Neural cell (in vitro differentiated cells): ENCODE data around the gene OMG. TPM values are rescaled to one million over a fixed set of nuclear protein-coding genes. Genes with fewer than 3 reads are reported as not detected.
"Not testable (repeated sequence)": the region's sequence is repeated elsewhere in the genome, so short reads cannot be mapped to it uniquely, and the experiment has no call there.

Source experiments
- H2AFZ ChIP-seq: fragments of 200-600, 300-800 bp; sonication (generic), shearing (Covaris generic); 2 replicates; pipeline ENCODE4 v1.6.0; 2014; ENCODE audit warnings: low read depth, mild to moderate bottlenecking, antibody characterized with exemption, low read length, moderate library complexity
- H3F3A ChIP-seq: fragments of 200-600 bp; shearing (Covaris generic); 2 replicates; pipeline ENCODE4 v1.6.1; 2016; ENCODE audit warnings: mild to moderate bottlenecking, moderate library complexity, mixed read lengths, antibody characterized with exemption, low read length; ENCODE audit not compliant: insufficient read depth, poor library complexity, severe bottlenecking
- H3K27ac ChIP-seq: fragments of 200-600, 300-800 bp; sonication (generic), shearing (Covaris generic); 2 replicates; pipeline ENCODE4 v1.5.1; 2014; ENCODE audit warnings: mild to moderate bottlenecking, low read length, moderate library complexity
- H3K27me3 ChIP-seq: fragments of 300-800, 200-600 bp; sonication (generic), shearing (Covaris generic); 2 replicates; pipeline ENCODE4 v1.6.0; 2014; ENCODE audit warnings: mild to moderate bottlenecking, low read depth, low read length, moderate library complexity; ENCODE audit not compliant: insufficient read depth
- H3K36me3 ChIP-seq: fragments of 300-800, 200-600 bp; sonication (generic), shearing (Covaris generic); 2 replicates; pipeline ENCODE4 v1.5.1; 2014; ENCODE audit warnings: mild to moderate bottlenecking, antibody characterized with exemption, low read length, moderate library complexity; ENCODE audit not compliant: insufficient read depth
- H3K4me2 ChIP-seq: fragments of 300-800, 200-600 bp; sonication (generic), shearing (Covaris generic); 2 replicates; pipeline ENCODE4 v1.6.0; 2014; ENCODE audit warnings: mild to moderate bottlenecking, low read length
- H3K4me3 ChIP-seq: fragments of 300-800, 200-600 bp; sonication (generic), shearing (Covaris generic); 2 replicates; pipeline ENCODE4 v1.5.1; 2014; ENCODE audit warnings: mild to moderate bottlenecking, low read length, moderate library complexity
- H3K79me2 ChIP-seq: fragments of 200-600 bp; shearing (Covaris generic); replicated peaks from 2 replicates; pipeline ENCODE4 v1.6.0; 2014; ENCODE audit warnings: mild to moderate bottlenecking, low read length, moderate library complexity; ENCODE audit not compliant: insufficient read depth
- H3K9ac ChIP-seq: fragments of 300-800, 200-600 bp; sonication (generic), shearing (Covaris generic); 2 replicates; pipeline ENCODE4 v1.6.1; 2016; ENCODE audit warnings: mild to moderate bottlenecking, low read length, mixed read lengths
- H3K9me2 ChIP-seq: fragments of 200-600 bp; shearing (Covaris generic); 2 replicates; pipeline ENCODE4 v1.6.1; 2016; ENCODE audit warnings: mild to moderate bottlenecking, low read length, mixed read lengths; ENCODE audit not compliant: insufficient read depth
- H3K9me3 ChIP-seq: fragments of 200-600, 300-800 bp; sonication (generic), shearing (Covaris generic); 2 replicates; pipeline ENCODE4 v1.6.1; 2016; ENCODE audit warnings: mild to moderate bottlenecking, mixed run types, low read length, moderate library complexity, mixed read lengths
- H4K20me1 ChIP-seq: fragments of 200-600 bp; shearing (Covaris generic); 2 replicates; pipeline ENCODE4 v1.6.1; 2016; ENCODE audit warnings: mild to moderate bottlenecking, mixed run types; ENCODE audit not compliant: insufficient read depth
- CTCF ChIP-seq: fragments of 450-650 bp; IDR thresholded peaks from 2 replicates; pipeline ENCODE4 v1.5.1; 2014; ENCODE audit warnings: antibody characterized with exemption, mild to moderate bottlenecking, moderate library complexity; ENCODE audit not compliant: poor library complexity, severe bottlenecking
- EP300 ChIP-seq: fragments of 450-650 bp; conservative IDR thresholded peaks from 2 replicates; pipeline ENCODE4 v1.6.1; 2014; ENCODE audit warnings: antibody characterized with exemption, mild to moderate bottlenecking, moderate library complexity; ENCODE audit not compliant: poor library complexity, severe bottlenecking
- EZH2 ChIP-seq: fragments of 200-600, 300-800 bp; shearing (Covaris generic), sonication (generic); IDR thresholded peaks from 2 replicates; pipeline ENCODE4 v1.6.1; 2014; ENCODE audit warnings: antibody characterized with exemption, low read length, borderline replicate concordance, mild to moderate bottlenecking; ENCODE audit not compliant: insufficient read depth, poor library complexity, severe bottlenecking
- MXI1 ChIP-seq: fragments of 450-650 bp; conservative IDR thresholded peaks from 2 replicates; pipeline ENCODE4 v1.6.1; 2014; ENCODE audit warnings: antibody characterized with exemption, mild to moderate bottlenecking; ENCODE audit not compliant: poor library complexity, severe bottlenecking
- POLR2AphosphoS5 ChIP-seq: IDR thresholded peaks from 2 replicates; pipeline ENCODE4 v1.6.1; 2012
- RAD21 ChIP-seq: fragments of 450-650 bp; conservative IDR thresholded peaks from 2 replicates; pipeline ENCODE4 v1.6.1; 2014; ENCODE audit warnings: antibody characterized with exemption, mild to moderate bottlenecking, moderate library complexity
- REST ChIP-seq: IDR thresholded peaks from 2 replicates; pipeline ENCODE4 v1.6.1; 2012; ENCODE audit warnings: borderline replicate concordance
- SMC3 ChIP-seq: fragments of 450-650 bp; conservative IDR thresholded peaks from 2 replicates; pipeline ENCODE4 v1.6.1; 2014; ENCODE audit warnings: antibody characterized with exemption, mild to moderate bottlenecking, moderate library complexity; ENCODE audit not compliant: poor library complexity
- TAF1 ChIP-seq: IDR thresholded peaks from 2 replicates; pipeline ENCODE4 v1.6.1; 2012; ENCODE audit warnings: low read depth
- polyA plus RNA-seq: library from polyadenylated mRNA; depleted of rRNA; stranded (reverse); fragments of >200 nt; gene quantifications from 2 replicates; pipeline ENCODE4 v1.2.3, GENCODE V29; 2014

Gene OMG
- polyA plus RNA-seq, 1 donor from 2014 or later, result not detected

DNA sequence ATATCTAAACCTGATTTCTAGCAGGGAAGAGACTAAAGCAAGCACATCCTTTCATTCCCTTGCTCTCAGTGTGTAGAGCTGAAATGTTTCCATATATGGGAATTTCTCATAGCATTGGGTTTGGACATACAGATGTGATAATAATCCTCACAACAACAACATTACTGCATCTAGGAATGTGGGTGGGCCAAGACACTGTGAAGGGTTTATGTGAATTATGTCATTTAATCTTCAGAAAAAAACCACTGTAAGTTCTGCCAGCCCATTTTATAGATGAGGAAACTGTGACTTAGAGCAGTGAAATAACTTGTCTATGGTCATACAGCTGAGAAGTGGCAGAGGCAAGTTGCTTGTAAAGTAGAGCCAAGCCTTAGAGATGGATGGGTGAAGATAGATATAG is 5.2 kb downstream of the OMG start:
- no peak overlapping the region for H3K27ac ChIP-seq
- no peaks in the 10 kb centered on the region for H3K79me2 ChIP-seq
- TF ChIP-seq EZH2 (no peak), MXI1 (no peak), POLR2AphosphoS5 (no peak), SMC3 (no peak), CTCF (no peak), RAD21 (no peak), TAF1 (no peak), EP300 (no peak), REST (no peak)

GRCh38 chr17:31289790-31290189 is 7.2 kb downstream of the OMG start:
- Histone ChIP-seq H3K27ac (no peak overlapping the region), H3K9me2 (no peaks in the 10 kb centered on the region), H3K4me3 (no peak overlapping the region), H2AFZ (no peak overlapping the region), H3K36me3 (no peaks in the 10 kb centered on the region), H3K9ac (no peak overlapping the region), H3K27me3 (no peaks in the 10 kb centered on the region), H3K9me3 (no peaks in the 10 kb centered on the region), H3K79me2 (no peaks in the 10 kb centered on the region), H3K4me2 (no peak overlapping the region), H4K20me1 (no peaks in the 10 kb centered on the region), H3F3A (no peaks in the 10 kb centered on the region)
- TF ChIP-seq EZH2 (no peak), SMC3 (no peak), CTCF (no peak), MXI1 (no peak), TAF1 (no peak), RAD21 (no peak), EP300 (no peak), REST (no peak), POLR2AphosphoS5 (no peak)

More for the DNA sequence above, 5.2 kb downstream of the OMG start:
- Histone ChIP-seq H3K4me3 (no peak overlapping the region), H3K27me3 (no peaks in the 10 kb centered on the region), H3K9ac (no peak overlapping the region), H3K9me2 (no peaks in the 10 kb centered on the region), H3F3A (no peaks in the 10 kb centered on the region), H3K4me2 (no peak overlapping the region), H2AFZ (no peak overlapping the region), H3K9me3 (no peaks in the 10 kb centered on the region), H4K20me1 (no peaks in the 10 kb centered on the region), H3K36me3 (no peaks in the 10 kb centered on the region)

- not testable (repeated sequence) for H2AFZ ChIP-seq, H3K9ac ChIP-seq, H3K9me2 ChIP-seq, H4K20me1 ChIP-seq, H3K27ac ChIP-seq, H3K27me3 ChIP-seq, H3F3A ChIP-seq, H3K4me2 ChIP-seq, H3K4me3 ChIP-seq, H3K9me3 ChIP-seq, H3K36me3 ChIP-seq, H3K79me2 ChIP-seq
These were observed 9.1 kb downstream of the OMG start for GRCh38 chr17:31287932-31288331.
